ENCODE data around the gene TPM1. TPM values are rescaled to one million over a fixed set of nuclear protein-coding genes. Genes with fewer than 3 reads are reported as not detected.

TPM1 gene
- total and polyA plus RNA-seq, 2 donors (not counting 1 experiment from before 2014, with no cell fraction given): 5.5 to 20.3 TPM

DNA sequence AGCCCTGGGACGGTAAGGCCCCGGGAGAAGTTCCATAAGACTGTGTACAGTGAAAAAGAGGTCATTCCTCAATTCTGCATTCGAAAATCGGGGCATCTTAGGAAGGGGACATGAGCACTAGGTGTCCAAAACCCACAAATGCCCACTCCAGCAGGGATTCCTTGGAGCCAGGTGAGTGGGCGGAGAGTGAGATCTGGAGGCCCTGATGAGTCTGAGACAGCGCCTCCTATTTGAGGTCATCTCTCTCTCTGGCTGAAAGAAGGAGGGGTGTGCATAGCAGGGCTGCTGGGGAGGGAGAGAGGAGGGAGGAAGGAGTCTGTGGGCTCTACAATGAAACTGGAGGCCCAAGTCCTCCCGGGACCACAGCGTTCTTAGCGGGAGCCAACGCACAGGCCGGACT is 41.0 kb downstream of the TPM1 start:
- H2AFZ ChIP-seq (ENCODE audit: insufficient read depth, low read depth, low read length, poor library complexity, severe bottlenecking): no peak overlapping the region
- ATAC-seq (ENCODE audit: low read depth) (no peak), DNase-seq (no peak)
- Mint-ChIP-seq H3K9me3 (ENCODE audit: insufficient read depth) (no peaks in the 10 kb centered on the region), H3K27ac (no peak overlapping the region), H3K4me3 (no peak overlapping the region), H3K4me1 (no peaks in the 10 kb centered on the region), H3K27me3 (peaks cover 24% of the 10 kb centered on the region)
- TF ChIP-seq EZH2 (IDR thresholded peaks at IDR 0.05; ENCODE audit: borderline replicate concordance, insufficient read depth, low read depth, low read length, poor library complexity, severe bottlenecking): no peak
- TF ChIP-seq, protein P1, sequence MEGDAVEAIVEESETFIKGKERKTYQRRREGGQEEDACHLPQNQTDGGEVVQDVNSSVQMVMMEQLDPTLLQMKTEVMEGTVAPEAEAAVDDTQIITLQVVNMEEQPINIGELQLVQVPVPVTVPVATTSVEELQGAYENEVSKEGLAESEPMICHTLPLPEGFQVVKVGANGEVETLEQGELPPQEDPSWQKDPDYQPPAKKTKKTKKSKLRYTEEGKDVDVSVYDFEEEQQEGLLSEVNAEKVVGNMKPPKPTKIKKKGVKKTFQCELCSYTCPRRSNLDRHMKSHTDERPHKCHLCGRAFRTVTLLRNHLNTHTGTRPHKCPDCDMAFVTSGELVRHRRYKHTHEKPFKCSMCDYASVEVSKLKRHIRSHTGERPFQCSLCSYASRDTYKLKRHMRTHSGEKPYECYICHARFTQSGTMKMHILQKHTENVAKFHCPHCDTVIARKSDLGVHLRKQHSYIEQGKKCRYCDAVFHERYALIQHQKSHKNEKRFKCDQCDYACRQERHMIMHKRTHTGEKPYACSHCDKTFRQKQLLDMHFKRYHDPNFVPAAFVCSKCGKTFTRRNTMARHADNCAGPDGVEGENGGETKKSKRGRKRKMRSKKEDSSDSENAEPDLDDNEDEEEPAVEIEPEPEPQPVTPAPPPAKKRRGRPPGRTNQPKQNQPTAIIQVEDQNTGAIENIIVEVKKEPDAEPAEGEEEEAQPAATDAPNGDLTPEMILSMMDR (IDR thresholded peaks at IDR 0.05): no peak
- no peak overlapping the region for H3K9ac ChIP-seq (ENCODE audit: low read length)
- no peaks in the 10 kb centered on the region for H3K36me3 ChIP-seq (replicated peaks in 1 of 2; ENCODE audit: control extremely low read depth in 1 of 2, control insufficient read depth in 1 of 2, extremely low read depth in 1 of 2, insufficient read depth in 2 of 2, low read length in 1 of 2)
- H3K27me3 ChIP-seq (replicated peaks in 1 of 4; ENCODE audit: control extremely low read depth in 1 of 4, control insufficient read depth in 3 of 4, insufficient read depth in 4 of 4, low read length in 3 of 4): peaks cover 0 to 11% (median 0%) of the 10 kb centered on the region in 4 experiments
- intact Hi-C loops (cut with micrococcal nuclease): no loop called here
- POLR2A ChIA-PET: no interaction called here
- no peak overlapping the region for H3K27ac ChIP-seq (ENCODE audit: low read length in 2 of 2)
- no peak overlapping the region for H3K4me2 ChIP-seq (replicated peaks; ENCODE audit: low read depth, low read length, poor library complexity, severe bottlenecking)
- CTCF ChIA-PET: no interaction called here
- H3K9me3 ChIP-seq (ENCODE audit: control extremely low read depth in 1 of 3, control insufficient read depth in 2 of 3, insufficient read depth in 1 of 3, low read length in 2 of 3): no peaks in the 10 kb centered on the region
- H3K4me3 ChIP-seq (ENCODE audit: control extremely low read depth in 1 of 5, extremely low read depth in 1 of 5, insufficient read depth in 1 of 5, low read depth in 2 of 5, low read length in 4 of 5): no peak overlapping the region
- no peaks in the 10 kb centered on the region for H3K79me2 ChIP-seq (ENCODE audit: control insufficient read depth, insufficient read depth, low read length)
- WGBS (ENCODE audit: insufficient coverage): over 99% methylated on average over 10 of the region's 11 CpGs
- no peaks in the 10 kb centered on the region for H4K20me1 ChIP-seq (ENCODE audit: control insufficient read depth, insufficient read depth, low read length, poor library complexity, severe bottlenecking)
- H3K4me1 ChIP-seq (ENCODE audit: control insufficient read depth in 2 of 2, insufficient read depth in 2 of 2, low read length in 2 of 2): no peaks in the 10 kb centered on the region

DNA sequence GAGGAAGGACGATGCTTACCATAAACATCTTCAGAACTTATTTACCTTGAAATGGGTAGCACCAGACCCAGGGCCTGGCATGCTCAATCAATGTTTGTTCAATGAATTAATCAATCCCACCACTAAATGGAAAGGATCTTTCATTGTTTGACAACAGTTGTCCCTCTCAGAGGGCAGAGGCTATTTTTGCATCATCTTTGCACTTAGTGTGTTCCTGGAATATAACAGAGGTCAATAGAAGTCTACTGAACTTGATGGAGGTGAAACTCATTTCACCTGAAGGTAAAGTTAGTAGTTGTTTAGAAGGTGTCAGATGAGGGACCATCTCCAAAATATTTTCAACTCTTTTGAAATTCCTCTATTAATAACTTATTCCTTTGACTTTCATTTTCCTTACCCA is 42.3 kb downstream of the TPM1 start:
- no peak overlapping the region for H3K9ac ChIP-seq (ENCODE audit: low read length)
- H3K4me1 Mint-ChIP-seq: no peaks in the 10 kb centered on the region
- DNase-seq (no peak), ATAC-seq (ENCODE audit: low read depth) (no peak)
- H3K27ac Mint-ChIP-seq: no peak overlapping the region
- TF ChIP-seq, protein P1 (IDR thresholded peaks at IDR 0.05): no peak
- no peak for TF ChIP-seq EZH2 (IDR thresholded peaks at IDR 0.05; ENCODE audit: borderline replicate concordance, insufficient read depth, low read depth, low read length, poor library complexity, severe bottlenecking)
- no peak overlapping the region for H3K4me3 ChIP-seq (ENCODE audit: control extremely low read depth in 1 of 5, extremely low read depth in 1 of 5, insufficient read depth in 1 of 5, low read depth in 2 of 5, low read length in 4 of 5)
- H4K20me1 ChIP-seq (ENCODE audit: control insufficient read depth, insufficient read depth, low read length, poor library complexity, severe bottlenecking): no peaks in the 10 kb centered on the region
- no peak overlapping the region for H3K27ac ChIP-seq (ENCODE audit: low read length in 2 of 2)
- H3K27me3 ChIP-seq (replicated peaks in 1 of 4; ENCODE audit: control extremely low read depth in 1 of 4, control insufficient read depth in 3 of 4, insufficient read depth in 4 of 4, low read length in 3 of 4): peaks cover 0 to 11% (median 0%) of the 10 kb centered on the region in 4 experiments
- WGBS (ENCODE audit: insufficient coverage): no CpG with 5 or more reads among the region's 1 CpG
- H3K79me2 ChIP-seq (ENCODE audit: control insufficient read depth, insufficient read depth, low read length): no peaks in the 10 kb centered on the region
- ChIA-PET CTCF (interaction anchor here (1.3 kb wide), 1 partner anchor 10 kb away, joined by 5 read pairs; no protein-coding TSS in a partner anchor), POLR2A (no interaction called here)
- intact Hi-C loops (cut with micrococcal nuclease): no loop called here
- no peaks in the 10 kb centered on the region for H3K9me3 ChIP-seq (ENCODE audit: control extremely low read depth in 1 of 3, control insufficient read depth in 2 of 3, insufficient read depth in 1 of 3, low read length in 2 of 3)
- peaks cover 15% of the 10 kb centered on the region for H3K27me3 Mint-ChIP-seq
- H3K36me3 ChIP-seq (replicated peaks in 1 of 2; ENCODE audit: control extremely low read depth in 1 of 2, control insufficient read depth in 1 of 2, extremely low read depth in 1 of 2, insufficient read depth in 2 of 2, low read length in 1 of 2): no peaks in the 10 kb centered on the region
- no peak overlapping the region for H3K4me2 ChIP-seq (replicated peaks; ENCODE audit: low read depth, low read length, poor library complexity, severe bottlenecking)
- H3K4me3 Mint-ChIP-seq: no peak overlapping the region
- H2AFZ ChIP-seq (ENCODE audit: insufficient read depth, low read depth, low read length, poor library complexity, severe bottlenecking): no peak overlapping the region
- H3K9me3 Mint-ChIP-seq (ENCODE audit: insufficient read depth): no peaks in the 10 kb centered on the region
- no peaks in the 10 kb centered on the region for H3K4me1 ChIP-seq (ENCODE audit: control insufficient read depth in 2 of 2, insufficient read depth in 2 of 2, low read length in 2 of 2)

Data from B cell (primary cell).